K562 (cell line): Measurements from ENCODE around the gene HAX1. TPM values are rescaled to one million over a fixed set of nuclear protein-coding genes. Genes with fewer than 3 reads are reported as not detected.

Experiments used
- ATAC-seq: fragments of 200-7000 bp; cut with Tn5 transposase; 3 replicates; pipeline ENCODE4 v1.9.1; 2020; ENCODE audit warnings: moderate library complexity
- Bru-seq: library from RNA; stranded (reverse); fragments of 400-500 nt; gene quantifications from one replicate; lab custom pipeline; 2021; lab: Mats Ljungman, UMichigan
- BruChase-seq, 2 experiments: library from RNA; stranded (reverse); fragments of 400-500 nt; gene quantifications; one replicate each; lab custom pipeline; 2021; lab: Mats Ljungman, UMichigan
- BruUV-seq: library from RNA; stranded (reverse); fragments of 400-500 nt; replicated peaks from 2 replicates; lab custom pipeline; 2021; lab: Mats Ljungman, UMichigan
- CTCF ChIA-PET: fragments of 300-600 bp; formaldehyde crosslinking; extraction: SDS; loops from one replicate; lab custom pipeline; 2021; ENCODE audit warnings: low intra/inter-chr PET ratio; lab: Yijun Ruan, JAX
- POLR2A ChIA-PET: fragments of 300-600, 350-650 bp; sonication (Branson Sonifier 250); formaldehyde crosslinking; extraction: SDS; loops from one replicate; lab custom pipeline; 2021; ENCODE audit warnings: antibody characterized with exemption, inconsistent platforms; lab: Yijun Ruan, JAX
- DNase-seq, 4 experiments: peaks; one replicate each; pipeline versions ENCODE4 v3.0.0 to v3.0.0-alpha.2; 2011 to 2018; ENCODE audit warnings: low spot score in 3 of 4, mixed read lengths in 3 of 4; ENCODE audit errors: extremely low read depth in 1 of 4
- FAIRE-seq: peaks from 2 replicates; lab custom pipeline; 2011; peaks lifted over from hg19 to GRCh38; lab: Jason Lieb, UNC
- H2AFZ ChIP-seq: 2 replicates; pipeline ENCODE4 v1.6.0; 2011; ENCODE audit warnings: low read depth, low read length, control low read depth, inconsistent platforms
- H3K27ac ChIP-seq: fragments of 200-600 bp; 3 replicates; pipeline ENCODE4 v1.8.0; 2011; ENCODE audit warnings: low read depth, mild to moderate bottlenecking, control low read depth, inconsistent platforms, low read length, moderate library complexity, mixed read lengths; ENCODE audit errors: extremely low read depth
- H3K27me3 ChIP-seq, 2 experiments: fragments of 300-600 bp in 1 of 2; 2 replicates in 1 of 2; 3 replicates in 1 of 2; pipeline versions ENCODE4 v1.6.0 to v1.8.0; 2011; ENCODE audit warnings: inconsistent platforms in 2 of 2, low read length in 2 of 2, mild to moderate bottlenecking in 1 of 2, mixed read lengths in 1 of 2, moderate library complexity in 1 of 2; ENCODE audit not compliant: control insufficient read depth in 2 of 2, insufficient read depth in 2 of 2
- H3K36me3 ChIP-seq: fragments of 300-600 bp; 3 replicates; pipeline ENCODE4 v1.8.0; 2011; ENCODE audit warnings: mild to moderate bottlenecking, low read length, inconsistent platforms; ENCODE audit not compliant: control insufficient read depth, insufficient read depth
- H3K4me1 ChIP-seq, 2 experiments: fragments of 200-600 bp in 1 of 2; replicated peaks in 1 of 2; 2 replicates in 1 of 2; 3 replicates in 1 of 2; pipeline versions ENCODE4 v1.5.1 to v1.8.0; 2011; ENCODE audit warnings: inconsistent platforms in 2 of 2, low read length in 2 of 2, mild to moderate bottlenecking in 1 of 2, mixed read lengths in 1 of 2, moderate library complexity in 1 of 2; ENCODE audit not compliant: control insufficient read depth in 2 of 2, insufficient read depth in 2 of 2
- H3K4me2 ChIP-seq: 2 replicates; pipeline ENCODE4 v1.6.1; 2011; ENCODE audit warnings: low read length, control low read depth, inconsistent platforms, mixed read lengths; ENCODE audit not compliant: insufficient read depth
- H3K4me3 ChIP-seq: fragments of 200-600 bp; sonication (generic), shearing (Covaris generic); 2 replicates; pipeline ENCODE4 v1.5.1; 2016; ENCODE audit warnings: control low read depth, inconsistent platforms
- H3K79me2 ChIP-seq: fragments of 200-600 bp; 3 replicates; pipeline ENCODE4 v1.8.0; 2011; ENCODE audit warnings: low read length, inconsistent platforms; ENCODE audit not compliant: control insufficient read depth, insufficient read depth
- H3K9ac ChIP-seq, 2 experiments: 2 replicates each; pipeline versions ENCODE4 v1.6.0 to v1.6.1; 2011; ENCODE audit warnings: low read depth in 2 of 2, low read length in 2 of 2, control low read depth in 1 of 2, inconsistent platforms in 1 of 2, mild to moderate bottlenecking in 1 of 2, mixed read lengths in 1 of 2; ENCODE audit not compliant: insufficient read depth in 1 of 2
- H3K9me1 ChIP-seq: one replicate; pipeline ENCODE4 v1.6.0; 2011; ENCODE audit warnings: inconsistent platforms, mild to moderate bottlenecking, low read length, moderate library complexity; ENCODE audit not compliant: control insufficient read depth, insufficient read depth
- H3K9me3 ChIP-seq: replicated peaks from 2 replicates; pipeline ENCODE4 v1.5.1; 2011; ENCODE audit warnings: low read depth, low read length, inconsistent platforms; ENCODE audit not compliant: control insufficient read depth, insufficient read depth
- H4K20me1 ChIP-seq: replicated peaks from 2 replicates; pipeline ENCODE4 v1.6.1; 2011; ENCODE audit warnings: low read length, inconsistent platforms, mixed read lengths; ENCODE audit not compliant: control insufficient read depth, insufficient read depth
- HNRNPL ChIP-seq: fragments of 200-400 bp; formaldehyde crosslinking; IDR thresholded peaks from 2 replicates; pipeline ENCODE4 v1.6.1; 2017; ENCODE audit warnings: low read depth, mild to moderate bottlenecking, low read length
- NCOA4 ChIP-seq: fragments of 450-650 bp; IDR thresholded peaks from 2 replicates; pipeline ENCODE4 v1.6.1; 2018; ENCODE audit warnings: mild to moderate bottlenecking; ENCODE audit not compliant: partially characterized antibody
- SIN3B ChIP-seq: fragments of 450-650 bp; IDR thresholded peaks from 2 replicates; pipeline ENCODE4 v1.6.1; 2017; ENCODE audit warnings: low read depth, mild to moderate bottlenecking, moderate library complexity
- ZSCAN29 ChIP-seq: fragments of 450-650 bp; IDR thresholded peaks from 2 replicates; pipeline ENCODE4 v1.6.1; 2017
- WGBS: fragments of 100-300 bp; shearing (Covaris generic); methylation state at CpG from one replicate; pipeline ENCODE4 v1.1.6; 2016; ENCODE audit warnings: low coverage, mixed read lengths; ENCODE audit not compliant: insufficient coverage; ENCODE audit errors: missing lambda C conversion rate; 5-methylcytosine and 5-hydroxymethylcytosine counted together
- in situ Hi-C: fragments of 300-500 bp; cut with MboI; formaldehyde crosslinking; loops from 4 replicates; pipeline ENCODE4 v1.15.0; 2018; ENCODE audit warnings: inconsistent platforms, mixed read lengths
- intact Hi-C: fragments of 100-400 bp; cut with micrococcal nuclease; formaldehyde crosslinking; loops from 2 replicates; pipeline ENCODE4 v1.14.2; 2022
- long read RNA-seq, 3 experiments: library from polyadenylated mRNA in 2 of 3; library from RNA in 1 of 3; unstranded in 2 of 3; stranded (forward) in 1 of 3; transcript quantifications; one replicate each; pipeline ENCODE4 v2.0.0, GENCODE V29; 2019 to 2022
- polyA minus RNA-seq, 3 experiments: library from RNA; depleted of rRNA, polyadenylated mRNA; stranded (reverse); fragments of >200 nt; gene quantifications; 2 replicates each; pipeline ENCODE4 v1.2.3, GENCODE V29; 2011
- polyA plus RNA-seq, 8 experiments: library from polyadenylated mRNA; depleted of rRNA in 4 of 8; stranded (reverse) in 5 of 8; unstranded in 3 of 8; fragments of >200 nt; fragmentation: Nextera tagmentation in 2 of 8; fragmentation: Illumina TruSeq in 1 of 8; extraction: Ambion mirVana in 2 of 8; extraction: Trizol in 1 of 8; gene quantifications; 2 replicates each; pipeline versions ENCODE4 v1.2.1 to v1.2.3, GENCODE V29; 2011 to 2014; ENCODE audit warnings: inconsistent platforms in 1 of 8, missing spikeins in 1 of 8
- total RNA-seq, 7 experiments: library from RNA; depleted of rRNA in 6 of 7; stranded (reverse); fragments of >200 nt in 6 of 7; fragmentation: Illumina TruSeq in 2 of 7; extraction: Trizol in 2 of 7; gene quantifications; 2 replicates each; pipeline versions ENCODE4 v1.2.1 to v1.2.3, GENCODE V29; 2011 to 2021; ENCODE audit warnings: low replicate concordance in 1 of 7

The HAX1 gene
- 73.9 and 115 TPM in 2 replicates for total RNA-seq (2011; cell fraction: chromatin; rRNA removed; ENCODE audit: low replicate concordance)
- total RNA-seq (2011; cell fraction: nucleolus; rRNA removed), result 87.5 and 93.4 TPM in 2 replicates
- 74.8 and 85.6 TPM in 2 replicates for total RNA-seq (2011; cell fraction: nucleoplasm; rRNA removed)
- total RNA-seq (2014; rRNA removed) (182 and 218 TPM in 2 replicates), total RNA-seq (2014; rRNA removed; fragmentation: Illumina TruSeq; extraction: Trizol) (194 and 200 TPM in 2 replicates), total RNA-seq (2015; rRNA removed; fragmentation: Illumina TruSeq; extraction: Trizol) (167 and 172 TPM in 2 replicates), total RNA-seq (2021) (140 and 143 TPM in 2 replicates), polyA plus RNA-seq (2011; rRNA removed) (239 and 276 TPM in 2 replicates), polyA plus RNA-seq (2014; fragmentation: Illumina TruSeq; extraction: Trizol) (200 and 240 TPM in 2 replicates), polyA plus RNA-seq (2014; fragmentation: Nextera tagmentation; extraction: Ambion mirVana) (100 to 1,000 TPM; 447 to 492 TPM), polyA plus RNA-seq (2014; rRNA removed) (234 and 245 TPM in 2 replicates), polyA minus RNA-seq (2011; rRNA and poly(A)+ RNA removed) (100 and 110 TPM in 2 replicates), Bru-seq, nascent RNA (percentile 90 among the genes with signal in this experiment), BruChase-seq, experiment 1, labeled RNA remaining after a 2-hour chase (percentile 90 among the genes with signal in this experiment), BruChase-seq, experiment 2, labeled RNA remaining after a 6-hour chase (percentile 92 among the genes with signal in this experiment)
- polyA plus RNA-seq (2011; cell fraction: cytosol; rRNA removed), result 257 and 270 TPM in 2 replicates
- 237 and 330 TPM in 2 replicates for polyA plus RNA-seq (2011; cell fraction: nucleus; rRNA removed)
- polyA plus RNA-seq (2012), result 159 and 456 TPM in 2 replicates
- polyA minus RNA-seq (2011; cell fraction: cytosol; rRNA and poly(A)+ RNA removed), result 55.1 and 55.3 TPM in 2 replicates
- 26.4 and 58.1 TPM in 2 replicates for polyA minus RNA-seq (2011; cell fraction: nucleus; rRNA and poly(A)+ RNA removed)
- long read RNA-seq, experiment 1, transcript HAX1-204 (7 exons, 914 nt), result minor isoform, 7 of 268 reads
- long read RNA-seq, experiment 1, transcript HAX1-201 (7 exons, 1,227 nt), result major isoform, 188 of 268 reads
- long read RNA-seq, experiment 1, partial matches to known transcripts, result 57 of 268 reads
- long read RNA-seq, experiment 1, other reads (novel, unspliced or antisense), result 13 of 268 reads
- long read RNA-seq, experiment 2, transcript HAX1-204 (7 exons, 914 nt), result minor isoform, 10 of 209 reads
- long read RNA-seq, experiment 2, transcript HAX1-201 (7 exons, 1,227 nt), result major isoform, 153 of 209 reads
- long read RNA-seq, experiment 2, partial matches to known transcripts, result 28 of 209 reads
- long read RNA-seq, experiment 2, other reads (novel, unspliced or antisense), result 16 of 209 reads
- long read RNA-seq, experiment 3, transcript HAX1-204 (7 exons, 914 nt), result minor isoform, 6 of 203 reads
- long read RNA-seq, experiment 3, transcript HAX1-201 (7 exons, 1,227 nt), result major isoform, 172 of 203 reads
- long read RNA-seq, experiment 3, partial matches to known transcripts, result 14 of 203 reads
- long read RNA-seq, experiment 3, other reads (novel, unspliced or antisense), result 11 of 203 reads

GRCh38 chr1:154272217-154272998, at the start of gene HAX1:
HAX1 (plus strand) TSS chr1:154272629; CDS start chr1:154272724, 95 bp downstream.
- Histone ChIP-seq H2AFZ (peak within 1 kb of the TSS; percentile 91), H3K4me1 (peaks cover 3 to 5% of the 10 kb centered on the region in 2 experiments; a peak in 4 of 5 replicates), H3K4me3 (peak within 1 kb of the TSS; percentile 88), H3K9me3 (no peaks in the 10 kb centered on the region), H3K9me1 (peaks cover 5% of the 10 kb centered on the region), H3K27ac (peak within 1 kb of the TSS; percentile 79), H3K9ac (peak within 1 kb of the TSS; percentile 88 to 96), H3K4me2 (peak within 1 kb of the TSS; percentile 98), H3K79me2 (peaks cover 17% of the 10 kb centered on the region), H3K36me3 (peaks cover 56% of the 10 kb centered on the region), H4K20me1 (no peaks in the 10 kb centered on the region), H3K27me3 (no peaks in the 10 kb centered on the region; a peak in 1 of 5 replicates)
- DNase-seq (peak; percentile 91 to 98 (median 92)), ATAC-seq (peak; percentile 95), FAIRE-seq (peak; percentile 100)
- under 1% methylated on average over 44 of the region's 47 CpGs for WGBS
- ChIA-PET POLR2A (interaction anchor here (0.6 to 1.8 kb wide), 4 partner anchors 11 to 305 kb away, joined by 3 to 6 read pairs (median 3); partner anchors contain the start of gene CREB3L4), CTCF (interaction anchor here (0.6 to 1.9 kb wide), 12 partner anchors 34 to 873 kb away, joined by 3 to 15 read pairs (median 4); partner anchors contain the start of gene DENND4B)
- intact Hi-C loops, result loop anchor here (1.0 to 10.0 kb wide), 3 partner anchors 73 to 192 kb away; no protein-coding TSS in a partner anchor
- in situ Hi-C loops, result no loop called here
- BruUV-seq, result no TSS peak
- TF ChIP-seq HNRNPL (no peak), NCOA4 (no peak), ZSCAN29 (no peak), SIN3B (peak; percentile 97)
